ENCODE results near the gene MVD. TPM values are rescaled to one million over a fixed set of nuclear protein-coding genes. Genes with fewer than 3 reads are reported as not detected.
A peak's percentile ranks its signal among the peaks of the same experiment; 100 is the strongest.

The MVD gene
- polyA plus RNA-seq, 3 donors, result 9.0 to 17.9 (median 12.2) TPM

- peaks cover 33 to 39% of the 10 kb centered on the region in 2 donors for H3K36me3 ChIP-seq (replicated peaks in 1 of 2; ENCODE audit: control insufficient read depth in 1 of 2, insufficient read depth in 2 of 2, low read length in 2 of 2)
- H3K4me1 ChIP-seq (ENCODE audit: control insufficient read depth in 1 of 2, insufficient read depth in 2 of 2, low read length in 2 of 2), result peaks cover 45 to 53% of the 10 kb centered on the region in 2 donors
- H4K20me1 ChIP-seq (ENCODE audit: insufficient read depth, low read length), result peaks cover 56% of the 10 kb centered on the region
- no peaks in the 10 kb centered on the region for H3K9me3 ChIP-seq (replicated peaks in 1 of 2; ENCODE audit: control insufficient read depth in 1 of 2, insufficient read depth in 1 of 2, low read length in 2 of 2)
- H2AFZ ChIP-seq (ENCODE audit: insufficient read depth, low read depth, low read length, poor library complexity, severe bottlenecking), result peak overlapping the region; percentile 50
- peak; percentile 48 to 63 (median 62) for DNase-seq
- peaks cover 56% of the 10 kb centered on the region for H3K79me2 ChIP-seq (ENCODE audit: insufficient read depth, low read length)
- 4% methylated on average over 28 of the region's 37 CpGs for WGBS (ENCODE audit: insufficient coverage)
- peaks cover 0 to 2% (median 2%) of the 10 kb centered on the region in 3 donors for H3K27me3 Mint-ChIP-seq (ENCODE audit: low read depth in 3 of 3)
- TF ChIP-seq CTCF (IDR thresholded peaks at IDR 0.05), result no peak
- H3K9ac ChIP-seq (ENCODE audit: insufficient read depth, low read length, poor library complexity, severe bottlenecking), result peak overlapping the region; percentile 93
- H3K4me3 ChIP-seq (replicated peaks in 1 of 3; ENCODE audit: low read depth in 2 of 3, low read length in 3 of 3), result peak overlapping the region; percentile 79 to 100 (median 81)
- peaks cover 29 to 48% of the 10 kb centered on the region in 2 donors for H3K36me3 Mint-ChIP-seq
- H3K9me3 Mint-ChIP-seq, result peaks cover 0 to 4% (median 0%) of the 10 kb centered on the region in 7 donors
- intact Hi-C loops (cut with micrococcal nuclease), result loop anchor here (2.0 to 5.0 kb wide), 2 partner anchors 37 kb away; partner anchors contain the start of gene SNAI3 (in 2 of the 2)
- H3K27me3 ChIP-seq (ENCODE audit: control insufficient read depth in 2 of 2, insufficient read depth in 2 of 2, low read length in 2 of 2), result no peaks in the 10 kb centered on the region
- peak overlapping the region; percentile 92 to 97 for H3K4me3 Mint-ChIP-seq
- H3K27ac Mint-ChIP-seq, result peak overlapping the region; percentile 87 to 96 (median 94)
- H3K27ac ChIP-seq (ENCODE audit: low read depth in 1 of 2, low read length in 2 of 2), result peak overlapping the region; percentile 83 to 97
- peaks cover 35% of the 10 kb centered on the region for H3K4me1 Mint-ChIP-seq
- H3K4me2 ChIP-seq (replicated peaks; ENCODE audit: extremely low read depth, low read length, poor library complexity, severe bottlenecking), result peak overlapping the region; percentile 93
Measured at GRCh38 chr16:88649924-88650748, 12.8 kb downstream of the MVD start.

GRCh38 chr16:88649195-88649923 is 13.5 kb downstream of the MVD start:
- TF ChIP-seq CTCF (IDR thresholded peaks at IDR 0.05), result no peak
- H3K4me3 Mint-ChIP-seq, result peak overlapping the region; percentile 92 to 97
- Histone ChIP-seq H4K20me1 (ENCODE audit: insufficient read depth, low read length) (peaks cover 64% of the 10 kb centered on the region), H3K27ac (ENCODE audit: low read depth in 1 of 2, low read length in 2 of 2) (peak overlapping the region; percentile 83 to 97), H3K9ac (ENCODE audit: insufficient read depth, low read length, poor library complexity, severe bottlenecking) (peak overlapping the region; percentile 93), H2AFZ (ENCODE audit: insufficient read depth, low read depth, low read length, poor library complexity, severe bottlenecking) (no peak overlapping the region), H3K36me3 (replicated peaks in 1 of 2; ENCODE audit: control insufficient read depth in 1 of 2, insufficient read depth in 2 of 2, low read length in 2 of 2) (peaks cover 32 to 39% of the 10 kb centered on the region in 2 donors), H3K27me3 (ENCODE audit: control insufficient read depth in 2 of 2, insufficient read depth in 2 of 2, low read length in 2 of 2) (no peaks in the 10 kb centered on the region), H3K4me2 (replicated peaks; ENCODE audit: extremely low read depth, low read length, poor library complexity, severe bottlenecking) (peak overlapping the region; percentile 93), H3K4me3 (replicated peaks in 1 of 3; ENCODE audit: low read depth in 2 of 3, low read length in 3 of 3) (peak overlapping the region; percentile 79 to 100 (median 81)), H3K4me1 (ENCODE audit: control insufficient read depth in 1 of 2, insufficient read depth in 2 of 2, low read length in 2 of 2) (peaks cover 45 to 53% of the 10 kb centered on the region in 2 donors), H3K9me3 (replicated peaks in 1 of 2; ENCODE audit: control insufficient read depth in 1 of 2, insufficient read depth in 1 of 2, low read length in 2 of 2) (no peaks in the 10 kb centered on the region), H3K79me2 (ENCODE audit: insufficient read depth, low read length) (peaks cover 62% of the 10 kb centered on the region)
- H3K27me3 Mint-ChIP-seq (ENCODE audit: low read depth in 3 of 3), result peaks cover 0 to 2% (median 0%) of the 10 kb centered on the region in 3 donors
- peak overlapping the region; percentile 87 to 96 (median 94) for H3K27ac Mint-ChIP-seq
- DNase-seq, result no peak
- H3K4me1 Mint-ChIP-seq, result peaks cover 36% of the 10 kb centered on the region
- peaks cover 28 to 48% of the 10 kb centered on the region in 2 donors for H3K36me3 Mint-ChIP-seq
- 56% methylated on average over 19 of the region's 20 CpGs for WGBS (ENCODE audit: insufficient coverage)
- intact Hi-C loops (cut with micrococcal nuclease), result no loop called here
- H3K9me3 Mint-ChIP-seq, result peaks cover 0 to 4% (median 0%) of the 10 kb centered on the region in 7 donors

Measured in CD14-positive monocyte (primary cell).